Middle frontal gyrus (tissue), 1 donor: ENCODE data around the gene TBC1D5.

ENCODE experiments used
- DNase-seq: peaks from one replicate; pipeline ENCODE4 v3.0.0-alpha.2; 2015; ENCODE audit warnings: low spot score; ENCODE audit errors: extremely low spot score

TBC1D5 gene

DNA sequence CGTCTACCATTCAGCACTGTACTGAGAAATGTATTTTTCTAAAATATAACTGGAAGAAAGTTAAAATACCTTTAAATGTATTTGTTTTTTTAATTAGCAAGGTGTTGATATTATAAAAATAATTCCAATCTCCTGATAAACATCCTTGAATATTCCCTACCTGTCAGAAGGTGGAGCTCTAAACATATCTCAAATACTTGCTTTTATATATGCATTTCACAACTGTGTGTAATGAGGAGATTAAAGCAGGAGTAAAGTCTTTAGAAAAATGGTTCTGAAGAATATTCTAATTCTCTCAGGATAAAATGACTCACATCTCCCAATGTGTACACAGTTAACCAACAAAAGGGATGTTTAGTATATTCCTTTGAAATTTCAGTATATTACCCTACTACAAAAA lies 434.9 kb downstream of the TBC1D5 start:
- no peak for DNase-seq

DNA sequence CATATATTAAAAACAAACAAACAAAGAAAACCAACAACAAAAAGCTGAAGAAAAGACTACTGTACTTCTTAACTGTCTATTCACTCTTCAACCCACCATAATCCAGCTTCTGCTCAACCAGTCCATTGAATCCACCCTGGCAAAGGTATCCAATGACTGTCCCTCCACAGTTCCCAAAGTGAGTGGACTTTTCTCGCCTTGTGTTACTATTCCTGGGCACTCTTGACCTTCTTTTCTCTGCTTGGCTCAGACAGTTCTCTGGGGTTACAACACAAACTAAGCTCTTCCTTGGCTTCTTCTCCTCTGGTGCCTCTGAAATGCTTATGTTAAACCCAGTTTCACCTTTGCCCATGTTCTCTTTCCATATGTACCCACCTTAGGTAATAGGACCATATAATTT lies 437.5 kb downstream of the TBC1D5 start:
- no peak for DNase-seq

DNA sequence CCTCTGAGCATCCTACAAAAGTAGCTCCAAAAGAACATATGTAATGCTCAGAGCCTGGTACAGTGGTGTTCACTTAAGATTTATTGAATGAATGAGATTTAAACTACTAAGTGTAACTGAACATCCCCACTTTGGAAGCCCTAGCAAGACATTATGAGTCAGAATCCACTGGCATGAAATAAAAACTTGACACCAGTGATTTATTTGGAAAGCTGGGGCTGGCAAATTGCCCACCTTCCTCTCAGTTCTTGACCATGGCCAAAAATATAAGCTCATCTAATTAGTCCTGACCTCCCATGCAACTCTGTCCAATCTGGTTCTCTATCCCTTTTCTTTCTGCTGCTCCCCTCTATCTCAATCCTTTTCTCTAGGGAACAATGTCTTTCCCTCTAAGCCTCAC lies 439.7 kb downstream of the TBC1D5 start:
- DNase-seq, result no peak

DNA sequence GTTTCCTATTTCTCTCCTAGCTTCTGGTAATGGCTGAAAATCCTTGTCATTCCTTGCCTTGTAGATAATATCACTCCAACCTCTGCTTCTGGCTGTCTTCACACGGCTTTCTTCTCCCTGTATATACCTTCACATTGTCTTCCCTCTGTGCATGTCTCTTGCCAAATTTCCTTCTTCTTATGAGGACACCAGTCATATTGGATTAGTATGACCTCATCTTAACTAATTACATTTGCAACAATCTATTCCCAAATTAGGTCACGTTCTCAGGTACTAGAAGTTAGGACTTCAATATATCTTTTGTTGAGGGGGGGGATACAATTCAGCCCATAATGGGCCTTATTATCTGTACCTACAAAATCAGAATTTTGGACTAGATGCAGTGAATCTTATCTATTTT lies 440.3 kb downstream of the TBC1D5 start:
- no peak for DNase-seq

DNA sequence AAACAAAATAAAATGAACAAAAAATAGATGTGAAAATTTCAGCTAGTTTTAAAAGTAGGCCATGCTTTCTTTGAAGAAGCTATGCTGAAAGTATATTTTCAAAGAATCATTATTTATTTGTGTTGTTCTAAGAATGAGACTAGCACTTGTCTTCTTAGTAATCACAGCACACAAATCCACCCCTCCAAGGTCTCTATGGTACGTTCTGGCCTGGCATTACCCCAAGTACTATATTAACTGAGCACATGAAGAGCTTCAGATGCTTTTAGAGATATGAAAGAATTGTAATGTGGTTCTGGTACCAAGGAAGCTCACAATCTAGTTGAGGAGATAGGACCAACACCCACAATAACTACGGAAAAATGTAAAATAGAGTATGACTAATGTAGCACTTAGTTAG lies 441.2 kb downstream of the TBC1D5 start:
- DNase-seq, result no peak

DNA sequence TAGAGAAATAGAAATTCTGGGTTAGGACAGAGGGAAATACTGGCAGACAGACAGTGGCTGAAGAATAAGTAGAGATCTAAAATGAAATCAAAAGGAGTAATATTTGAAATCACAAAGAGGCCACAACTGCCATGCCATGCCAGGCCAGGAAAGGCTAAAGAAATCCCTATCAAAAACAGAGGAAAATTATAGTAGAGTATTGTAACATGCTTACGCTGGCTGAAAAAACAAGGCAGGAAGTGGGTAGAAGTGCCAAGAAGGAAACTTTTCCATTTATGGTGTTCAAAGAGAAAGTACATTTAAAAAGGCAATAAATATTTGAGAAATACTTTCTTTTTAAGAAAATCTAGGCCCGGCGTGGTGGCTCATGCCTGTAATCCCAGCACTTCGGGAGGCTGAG lies 442.0 kb downstream of the TBC1D5 start:
- no peak for DNase-seq

DNA sequence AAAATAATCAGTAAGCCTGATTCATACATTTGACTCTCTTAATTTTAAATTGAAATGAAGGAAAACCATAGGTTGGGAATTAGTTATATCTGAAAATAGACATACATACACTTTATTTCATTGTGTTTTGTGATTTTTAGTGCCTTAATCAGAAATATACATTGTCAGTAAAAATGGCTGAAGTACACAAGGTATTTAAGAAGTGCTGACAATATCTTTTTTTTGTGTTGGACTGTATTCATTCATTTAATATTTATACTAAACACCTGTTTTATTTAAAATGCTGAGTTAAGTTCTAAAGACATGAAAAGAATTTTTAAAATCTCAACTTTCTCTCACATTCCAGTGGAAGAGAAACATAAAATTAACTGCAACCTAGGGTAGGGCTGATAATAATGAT lies 444.4 kb downstream of the TBC1D5 start:
- DNase-seq, result no peak

DNA sequence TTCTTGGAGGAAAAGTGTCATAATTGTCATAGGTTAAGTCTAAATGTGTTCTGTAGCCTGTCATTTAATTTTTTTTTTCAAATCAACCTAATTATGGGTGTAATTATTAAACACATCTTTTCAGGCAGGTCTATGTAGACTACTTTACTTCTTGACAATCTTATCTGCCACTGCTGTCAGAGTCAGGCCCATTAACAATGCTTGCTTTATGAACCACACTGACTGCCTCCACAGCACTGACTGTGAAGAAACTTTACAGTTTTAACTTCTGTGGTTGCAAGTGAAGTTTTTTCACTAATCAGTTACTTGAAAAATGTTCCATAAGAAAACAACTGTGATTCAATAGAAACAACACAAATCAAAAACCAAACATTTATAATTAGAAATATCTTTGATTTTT lies 449.9 kb downstream of the TBC1D5 start:
- no peak for DNase-seq

DNA sequence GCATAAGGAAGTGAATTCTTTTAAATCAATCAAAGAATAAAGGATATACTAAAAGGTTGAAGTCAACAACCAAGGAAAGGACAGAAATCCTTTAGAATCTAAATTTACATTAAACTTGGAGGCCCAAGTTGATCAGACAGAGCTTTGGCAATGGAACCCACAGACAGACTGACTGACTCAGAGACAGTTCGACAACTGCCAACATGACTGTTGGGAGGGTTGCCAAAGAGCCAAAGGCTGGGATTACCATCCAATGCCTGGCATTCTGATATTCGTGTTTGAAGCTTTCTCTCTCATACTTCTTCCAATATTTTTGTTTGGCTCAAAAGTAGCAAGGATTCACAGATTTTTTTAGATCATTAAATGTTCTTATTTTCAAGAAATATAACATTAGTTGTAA lies 451.5 kb downstream of the TBC1D5 start:
- DNase-seq, result no peak

DNA sequence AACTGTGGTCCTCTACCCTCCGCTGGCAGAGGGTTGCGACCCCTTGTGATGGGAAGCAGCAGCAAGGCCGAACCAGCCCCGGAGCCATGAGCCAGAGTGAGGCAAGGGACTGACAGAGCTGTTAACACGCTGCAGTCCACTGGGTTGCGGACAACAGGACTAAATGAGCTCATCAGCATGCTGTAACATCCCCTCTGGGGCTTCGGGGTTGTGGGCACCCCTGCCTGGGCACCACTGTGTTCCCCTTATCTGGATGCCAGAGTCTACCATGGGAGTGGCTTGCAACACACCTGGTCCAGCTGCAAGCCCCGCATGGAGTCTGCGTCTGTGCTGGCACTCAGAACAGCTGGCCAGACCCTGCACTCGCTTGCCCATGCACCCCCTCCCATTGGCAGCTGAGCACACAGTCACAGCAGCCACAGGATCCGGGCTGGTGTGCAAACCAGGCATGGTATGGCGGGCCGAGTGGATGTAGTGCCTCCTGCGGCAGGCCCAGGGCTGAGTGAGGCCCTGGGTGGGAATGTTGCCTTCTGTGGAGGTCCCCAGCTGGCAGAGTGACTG lies 453.5 kb downstream of the TBC1D5 start:
- no peak for DNase-seq

DNA sequence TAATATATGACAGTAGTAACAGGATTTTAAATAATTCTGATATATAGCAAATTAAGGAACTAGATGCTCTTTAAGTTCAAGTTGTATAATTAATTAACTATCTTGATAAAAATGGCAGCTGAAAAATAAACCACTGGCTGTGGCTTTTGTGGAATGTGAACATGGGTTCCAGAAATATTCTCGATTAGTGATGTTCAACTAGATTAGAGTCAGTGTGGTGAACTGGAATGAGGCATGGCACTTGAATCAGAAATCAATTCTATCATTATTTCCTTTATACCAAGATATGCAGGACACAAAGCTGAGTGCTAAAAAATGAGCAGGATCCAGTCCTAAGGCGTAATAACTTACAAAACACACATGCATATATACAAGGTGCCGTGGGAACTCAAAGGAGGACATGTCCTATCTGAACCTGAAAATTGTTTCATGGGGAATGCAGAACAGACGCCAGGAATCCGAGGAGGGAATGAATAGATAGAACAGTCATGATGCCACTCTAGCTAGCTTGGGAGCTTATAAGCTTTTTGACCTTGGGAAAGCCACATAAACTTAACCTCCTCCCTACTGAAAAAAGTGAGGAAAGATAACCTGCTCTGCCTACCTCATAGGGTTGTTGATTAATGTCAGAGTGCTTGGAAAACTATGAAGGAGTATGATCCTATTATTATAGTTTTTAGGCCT lies 455.3 kb downstream of the TBC1D5 start:
- DNase-seq, result no peak

DNA sequence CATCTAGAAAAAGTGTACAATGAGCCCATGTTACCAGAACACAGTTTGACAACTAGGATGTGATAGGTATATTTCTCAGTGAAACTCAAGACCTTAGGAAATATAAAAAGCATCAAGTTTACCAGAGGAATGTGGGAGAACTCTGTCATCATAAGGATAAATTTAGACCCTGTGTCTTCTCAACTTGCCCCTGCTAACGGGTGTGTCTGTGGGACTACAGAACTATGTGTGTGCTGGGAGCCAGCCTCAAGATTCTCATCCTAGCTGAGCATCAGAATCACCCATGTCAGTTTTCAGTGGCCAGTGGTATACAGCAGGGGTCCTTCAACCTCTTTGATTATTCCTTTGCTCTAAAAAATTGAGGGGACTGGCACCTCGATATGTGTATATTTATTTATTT lies 464.4 kb downstream of the TBC1D5 start:
- DNase-seq, result no peak

DNA sequence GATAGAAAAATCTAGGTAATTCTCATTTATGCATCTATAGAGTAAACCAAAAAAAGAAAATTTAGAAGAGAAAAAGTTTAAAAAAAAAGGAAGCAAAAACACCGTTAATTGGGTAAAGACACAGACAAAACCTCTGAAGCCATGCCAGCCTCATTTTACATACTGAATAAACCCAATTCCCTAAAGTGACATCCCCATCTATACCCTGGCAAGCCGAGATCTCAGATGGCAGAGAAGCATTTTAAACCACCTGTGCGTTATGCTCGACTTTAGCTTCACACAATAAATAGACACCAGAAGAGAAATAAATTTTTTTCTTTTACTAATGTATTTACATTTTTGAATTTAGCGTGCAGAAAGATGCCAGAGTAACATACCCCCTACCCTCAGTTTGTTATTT lies 475.6 kb downstream of the TBC1D5 start:
- DNase-seq, result no peak

DNA sequence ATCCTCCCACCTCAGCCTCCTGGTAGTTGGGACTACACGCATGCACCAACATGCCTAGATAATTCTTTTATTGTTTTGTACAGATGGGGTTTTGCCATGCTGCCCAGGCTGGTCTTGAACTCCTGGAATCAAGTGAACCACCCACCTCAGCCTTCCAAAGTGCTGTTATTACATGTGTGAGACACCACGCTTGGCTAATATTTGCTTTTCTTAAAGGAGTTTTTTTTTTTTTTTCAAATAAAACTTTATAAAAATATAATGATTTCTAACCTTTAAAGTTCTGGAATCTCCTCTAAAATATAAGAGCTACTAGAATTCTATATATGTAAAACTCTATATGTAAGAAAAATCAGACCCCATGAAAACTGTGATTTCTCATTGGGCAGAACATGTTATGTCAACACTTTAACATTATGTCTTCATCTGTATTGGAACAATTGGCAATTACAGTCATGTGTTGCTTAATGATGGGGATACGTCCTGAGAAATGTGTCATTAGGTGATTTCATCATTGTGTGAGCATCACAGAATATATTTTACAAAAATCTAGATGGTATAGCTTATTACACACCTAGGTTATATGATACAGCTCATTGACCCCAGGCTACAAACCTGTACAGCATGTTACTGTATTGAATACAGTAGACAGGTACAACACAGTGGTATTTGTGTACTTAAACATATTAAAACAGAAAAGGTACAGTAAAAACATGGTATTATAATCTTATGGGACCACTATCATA lies 480.6 kb downstream of the TBC1D5 start:
- no peak for DNase-seq

DNA sequence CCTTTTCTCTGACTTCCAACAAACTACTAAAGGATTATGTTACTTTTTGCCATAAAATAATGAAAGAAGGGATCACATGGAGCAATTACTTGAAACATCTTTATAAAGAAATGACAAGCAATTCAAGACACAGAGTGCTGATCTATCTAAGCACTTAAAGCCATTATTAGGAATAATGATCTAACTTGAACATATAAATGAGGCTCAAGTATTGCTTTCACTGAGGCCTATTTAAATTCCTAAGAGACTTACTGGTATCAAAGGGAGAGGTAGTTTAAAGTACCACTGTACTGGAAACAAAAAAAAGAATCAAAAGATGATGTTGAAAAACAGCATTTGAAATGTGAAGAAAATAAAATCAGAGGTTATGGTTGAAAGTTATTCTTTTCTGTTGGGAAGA lies 482.2 kb downstream of the TBC1D5 start:
- no peak for DNase-seq

DNA sequence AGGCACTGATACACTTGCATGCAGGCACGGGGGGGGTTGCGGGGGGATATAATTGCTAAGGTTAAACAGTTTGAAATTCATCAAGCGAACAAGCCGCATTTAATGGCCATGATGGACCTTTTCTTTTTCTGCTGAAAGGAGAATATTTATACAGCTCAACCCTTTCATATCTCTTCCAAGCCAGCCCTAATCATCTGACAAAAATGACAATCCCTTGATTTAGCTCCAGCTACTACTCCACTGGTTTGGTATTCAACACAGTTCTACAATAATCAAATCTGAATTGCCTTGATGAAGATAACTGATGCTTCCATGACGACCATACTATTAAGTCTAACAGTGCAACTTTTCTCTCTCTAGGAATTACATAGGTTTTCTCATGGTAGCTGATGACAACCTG lies 482.7 kb downstream of the TBC1D5 start:
- DNase-seq, result no peak

DNA sequence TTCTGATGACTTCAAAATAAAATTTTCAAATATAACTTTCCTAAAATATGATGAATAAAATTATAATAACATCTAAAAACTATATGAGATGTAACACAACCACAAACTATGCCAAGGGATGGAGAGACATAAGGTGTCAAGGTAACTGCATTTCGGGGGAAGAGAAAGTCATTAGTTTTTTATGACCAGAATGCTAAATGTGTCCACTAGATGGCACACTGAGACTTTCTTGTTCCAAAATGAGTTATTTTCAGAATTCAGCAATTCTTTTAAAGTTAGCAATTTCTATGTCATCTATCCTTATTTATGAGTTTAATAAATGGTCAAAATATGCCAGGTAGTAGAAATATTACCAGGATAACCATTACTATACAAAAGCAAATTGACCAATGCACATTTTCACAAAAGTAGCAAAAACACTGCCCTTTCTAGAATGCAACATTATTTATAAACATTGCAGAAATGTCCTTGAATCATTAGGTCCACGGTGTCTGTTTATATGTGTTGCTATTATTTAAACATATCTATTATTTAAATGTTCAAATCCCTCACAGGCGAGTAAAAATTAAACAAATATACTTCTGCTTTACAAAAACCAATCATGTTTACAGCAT lies 483.5 kb downstream of the TBC1D5 start:
- peak; percentile 44 for DNase-seq

DNA sequence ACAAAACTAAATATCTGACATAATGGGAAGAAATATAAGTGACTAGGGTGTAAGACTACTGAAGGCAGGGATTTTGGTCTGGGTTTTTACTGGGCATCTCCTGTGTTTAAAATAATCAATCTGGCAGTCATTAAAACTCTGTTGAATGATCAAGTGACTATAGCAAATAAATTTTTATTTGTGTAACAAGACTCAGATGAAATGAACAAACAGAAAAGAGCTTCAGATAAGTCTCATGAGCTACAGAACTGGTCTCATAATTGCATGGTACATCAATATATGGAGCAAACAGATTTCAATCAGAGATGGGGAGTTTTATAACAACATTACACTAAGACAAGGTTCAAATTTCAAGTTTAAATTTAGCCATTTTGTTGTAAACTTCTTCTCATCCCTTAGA lies 485.2 kb downstream of the TBC1D5 start:
- no peak for DNase-seq

DNA sequence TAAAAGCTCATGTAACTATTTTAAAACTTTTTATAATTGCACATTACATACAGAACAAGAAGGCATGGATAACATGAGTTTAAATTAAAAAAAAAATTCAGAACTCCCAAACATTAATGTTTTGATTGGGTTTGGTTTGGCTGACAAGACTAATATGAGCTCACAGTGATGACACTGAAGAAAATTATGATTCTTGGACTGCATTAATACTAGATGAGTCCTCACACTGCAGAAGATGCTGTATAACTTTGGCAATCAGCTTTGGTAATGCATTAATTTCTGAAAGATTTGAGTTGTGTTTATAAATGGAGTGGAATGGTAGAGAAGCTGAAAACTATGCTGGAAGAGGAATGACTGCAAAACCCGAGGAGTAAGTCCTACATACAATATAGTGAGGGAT lies 498.8 kb downstream of the TBC1D5 start:
- DNase-seq, result no peak

DNA sequence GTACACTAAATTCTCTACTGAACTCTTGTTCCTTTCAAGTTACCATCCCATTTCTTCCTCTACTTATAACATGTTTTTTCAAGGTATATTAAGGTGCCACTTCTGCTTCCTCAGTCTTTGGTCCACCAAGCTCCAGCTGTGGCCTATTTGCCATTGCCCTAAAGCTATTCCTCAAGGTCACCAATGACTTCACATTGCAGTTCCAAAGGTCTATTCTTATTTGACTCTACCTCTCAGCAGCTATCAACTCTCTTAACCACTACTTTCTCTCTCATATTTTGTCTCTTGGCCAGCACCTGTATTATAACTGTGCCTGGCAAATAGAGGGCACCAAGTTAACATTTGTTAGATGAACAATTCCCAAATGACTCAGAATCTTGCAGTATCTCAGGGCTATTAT lies 503.0 kb downstream of the TBC1D5 start:
- no peak for DNase-seq

DNA sequence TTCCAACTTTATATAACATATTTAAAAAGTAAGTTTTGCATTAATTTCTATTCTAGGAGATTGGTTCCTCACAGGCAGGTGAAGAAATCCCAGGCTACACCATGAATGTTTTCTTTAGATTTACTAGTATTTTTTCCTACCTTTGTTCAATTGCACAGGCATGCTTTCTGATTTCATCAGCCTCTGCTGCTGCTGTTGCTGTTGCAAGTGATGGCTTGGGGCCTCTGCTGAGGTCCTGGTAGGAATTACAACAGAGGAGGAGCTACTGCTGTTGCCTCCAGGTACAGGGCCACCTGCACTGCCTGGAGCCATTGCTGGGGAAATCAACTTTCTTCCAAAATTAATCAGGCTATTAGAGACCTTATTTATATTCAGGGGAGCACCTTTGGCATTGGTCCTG lies 504.4 kb downstream of the TBC1D5 start:
- DNase-seq, result no peak

DNA sequence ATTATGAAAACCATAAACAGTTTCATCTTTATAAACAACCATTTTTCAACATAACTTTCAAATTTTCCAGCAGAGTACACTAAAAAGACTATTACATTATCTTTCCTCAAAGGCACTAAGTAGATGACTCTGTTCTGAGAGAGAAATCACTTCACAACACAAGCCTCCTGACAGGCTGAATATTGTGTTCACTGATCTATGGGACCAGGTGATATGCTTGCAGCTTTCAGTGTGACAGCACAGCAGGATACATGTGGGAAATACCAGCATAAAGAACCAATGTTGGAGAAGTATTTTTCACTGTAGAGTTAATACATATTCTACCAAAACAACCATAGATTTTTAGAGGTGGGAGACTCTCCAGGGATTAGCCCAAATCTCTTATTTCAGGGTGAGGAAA lies 507.1 kb downstream of the TBC1D5 start:
- DNase-seq, result no peak

DNA sequence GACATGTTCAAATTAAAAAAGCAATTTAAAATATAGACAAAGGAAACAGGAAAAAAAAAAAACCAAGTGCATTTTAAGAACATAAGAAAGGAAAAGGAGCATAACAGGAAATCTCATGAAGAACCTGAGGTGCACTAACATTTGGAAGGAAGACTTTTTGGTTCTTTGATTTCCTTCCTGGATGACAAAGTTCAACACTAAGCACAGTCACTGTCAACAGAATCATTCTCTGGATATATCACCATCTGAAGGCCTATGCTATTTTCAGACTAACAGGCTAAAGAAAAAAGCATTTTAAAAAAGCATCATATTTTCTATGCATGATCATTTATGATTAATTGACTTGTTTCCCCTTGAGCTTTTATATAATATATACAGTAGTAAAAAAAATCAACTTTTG lies 508.0 kb downstream of the TBC1D5 start:
- DNase-seq, result no peak
